Gastrocnemius medialis (tissue), 4 donors: Measurements from ENCODE around the gene SLC22A31. TPM values are rescaled to one million over a fixed set of nuclear protein-coding genes. Genes with fewer than 3 reads are reported as not detected.

Experiments used
- ATAC-seq, 2 donors: fragments of 150-250 bp; one replicate each; pipeline ENCODE4 v1.9.1; 2016
- DNase-seq, 2 donors: peaks; one replicate each; pipeline ENCODE4 v3.0.0-alpha.2; 2019
- H3K27ac ChIP-seq, 4 donors: fragments of 200-600 bp; sonication (generic); 1 replicate in 1 of 4; 2 replicates in 3 of 4; pipeline ENCODE4 v1.5.1; 2016 to 2018; ENCODE audit warnings: mild to moderate bottlenecking in 2 of 4, moderate library complexity in 1 of 4
- H3K27me3 ChIP-seq, 3 donors: fragments of 200-600 bp; sonication (generic) in 2 of 3; 1 replicate in 1 of 3; 2 replicates in 2 of 3; pipeline versions ENCODE4 v1.5.1 to v1.6.0; 2016 to 2019; ENCODE audit warnings: mild to moderate bottlenecking in 1 of 3, moderate library complexity in 1 of 3
- H3K36me3 ChIP-seq, 2 donors: fragments of 200-600 bp; sonication (generic) in 1 of 2; one replicate each; pipeline ENCODE4 v1.5.1; 2017 to 2018
- H3K4me1 ChIP-seq, 2 donors: fragments of 200-600 bp; sonication (generic) in 1 of 2; one replicate each; pipeline ENCODE4 v1.5.1; 2016 to 2017; ENCODE audit warnings: mild to moderate bottlenecking in 2 of 2
- H3K4me3 ChIP-seq, 4 donors: fragments of 200-600 bp; sonication (generic) in 3 of 4; 1 replicate in 1 of 4; 2 replicates in 3 of 4; pipeline ENCODE4 v1.5.1; 2016 to 2019; ENCODE audit warnings: mild to moderate bottlenecking in 2 of 4
- H3K9me3 ChIP-seq, 3 donors: fragments of 200-600 bp; sonication (generic) in 2 of 3; 1 replicate in 1 of 3; 2 replicates in 2 of 3; pipeline ENCODE4 v1.5.1; 2016 to 2019
- CTCF ChIP-seq, 5 experiments: fragments of 450-650 bp in 3 of 5; fragments of 200-600 bp in 2 of 5; sonication (generic) in 2 of 5; IDR thresholded peaks in 4 of 5; conservative IDR thresholded peaks in 1 of 5; 1 replicate in 4 of 5; 2 replicates in 1 of 5; pipeline ENCODE4 v1.5.1; 2016 to 2019; ENCODE audit warnings: antibody characterized with exemption in 5 of 5, mild to moderate bottlenecking in 3 of 5, moderate library complexity in 3 of 5
- POLR2A ChIP-seq, 2 donors: fragments of 450-650 bp; IDR thresholded peaks; one replicate each; pipeline ENCODE4 v1.6.1; 2017; ENCODE audit warnings: antibody characterized with exemption in 2 of 2, mild to moderate bottlenecking in 2 of 2, moderate library complexity in 2 of 2
- in situ Hi-C, 4 donors: fragments of 200-750 bp; cut with MboI; loops; one replicate each; pipeline versions ENCODE4 v1.15.0 to v1.8.0; 2017; ENCODE audit warnings: low sequenced_read_pairs in 4 of 4
- intact Hi-C: fragments of 100-400 bp; cut with DNase I; formaldehyde crosslinking; loops from one replicate; pipeline ENCODE4 v1.15.1; 2023; ENCODE audit warnings: low total_unique reads
- total RNA-seq, 4 donors: library from RNA; depleted of rRNA; stranded (reverse); fragments of >200 nt; gene quantifications; one replicate each; pipeline versions ENCODE4 v1.1.0 to v1.2.3, GENCODE V29; 2016

Gene SLC22A31
- total RNA-seq, 4 donors from 2014 or later, result not detected

- peak in 1 of 2 donors; percentile 48 for DNase-seq
- Histone ChIP-seq H3K27me3 (no peaks in the 10 kb centered on the region), H3K36me3 (peaks cover 4 to 79% of the 10 kb centered on the region in 2 donors), H3K4me3 (no peak overlapping the region), H3K27ac (no peak overlapping the region), H3K9me3 (no peaks in the 10 kb centered on the region), H3K4me1 (peaks cover 0 to 5% of the 10 kb centered on the region in 2 donors)
- intact Hi-C loops (no loop called here), in situ Hi-C loops (loop anchor here in 1 of 4 donors (25.0 kb wide), 1 partner anchor 282 kb away; the partner anchor contains the start of gene SPG7)
- TF ChIP-seq CTCF (IDR thresholded peaks at IDR 0.05 in 4 of 5, conservative IDR thresholded peaks at IDR 0.05 in 1 of 5) (no peak), POLR2A (IDR thresholded peaks at IDR 0.05) (no peak)
- peak in 1 of 2 donors; percentile 72 for ATAC-seq
Observed at GRCh38 chr16:89230255-89230654, 29.9 kb upstream of the SLC22A31 start.

DNA sequence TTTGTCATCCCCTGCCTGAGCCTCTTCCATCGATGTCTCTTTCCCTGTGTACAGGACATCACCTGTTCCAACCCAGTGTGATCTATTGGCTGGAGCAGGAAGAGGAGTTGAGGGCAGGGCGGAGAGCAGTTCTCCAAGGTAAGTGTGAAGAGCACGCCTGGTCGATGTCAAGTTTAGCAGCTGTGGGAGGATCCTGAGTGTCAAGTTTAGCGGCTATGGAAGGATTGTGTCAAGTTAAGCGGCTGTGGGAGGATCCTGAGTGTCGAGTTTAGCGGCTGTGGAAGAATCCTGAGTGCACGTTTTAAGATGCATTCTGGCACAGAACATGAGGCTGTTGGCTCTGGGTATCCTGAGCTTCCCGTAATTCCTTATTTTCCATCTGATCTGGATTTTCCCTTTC lies 24.3 kb upstream of the SLC22A31 start:
- intact Hi-C loops, result no loop called here
- Histone ChIP-seq H3K4me3 (no peak overlapping the region), H3K4me1 (no peaks in the 10 kb centered on the region), H3K27ac (no peak overlapping the region), H3K9me3 (no peaks in the 10 kb centered on the region), H3K27me3 (no peaks in the 10 kb centered on the region), H3K36me3 (peaks cover 4 to 77% of the 10 kb centered on the region in 2 donors)
- DNase-seq, result no peak
- TF ChIP-seq CTCF (IDR thresholded peaks at IDR 0.05 in 4 of 5, conservative IDR thresholded peaks at IDR 0.05 in 1 of 5), result no peak
- no peak for TF ChIP-seq POLR2A (IDR thresholded peaks at IDR 0.05)
- in situ Hi-C loops, result loop anchor here in 3 of 4 donors (25.0 kb wide), 3 partner anchors 288 to 487 kb away; partner anchors contain the start of genes GALNS (in 1 of the 3), PABPN1L (in 1 of the 3), SPG7 (in 1 of the 3) and TRAPPC2L (in 1 of the 3)
- ATAC-seq, result no peak

GRCh38 chr16:89222931-89223330 lies 22.6 kb upstream of the SLC22A31 start:
- ATAC-seq (no peak), DNase-seq (no peak)
- intact Hi-C loops (no loop called here), in situ Hi-C loops (loop anchor here in 2 of 4 donors (25.0 kb wide), 2 partner anchors 361 to 486 kb away; partner anchors contain the start of genes GALNS (in 1 of the 2), PABPN1L (in 1 of the 2) and TRAPPC2L (in 1 of the 2))
- TF ChIP-seq CTCF (IDR thresholded peaks at IDR 0.05 in 4 of 5, conservative IDR thresholded peaks at IDR 0.05 in 1 of 5) (no peak), POLR2A (IDR thresholded peaks at IDR 0.05) (no peak)
- H3K4me1 ChIP-seq, result peaks cover 5 to 9% of the 10 kb centered on the region in 2 donors
- H3K4me3 ChIP-seq, result no peak overlapping the region
- no peaks in the 10 kb centered on the region for H3K27me3 ChIP-seq
- no peaks in the 10 kb centered on the region for H3K9me3 ChIP-seq
- peaks cover 4 to 65% of the 10 kb centered on the region in 2 donors for H3K36me3 ChIP-seq
- no peak overlapping the region for H3K27ac ChIP-seq

DNA sequence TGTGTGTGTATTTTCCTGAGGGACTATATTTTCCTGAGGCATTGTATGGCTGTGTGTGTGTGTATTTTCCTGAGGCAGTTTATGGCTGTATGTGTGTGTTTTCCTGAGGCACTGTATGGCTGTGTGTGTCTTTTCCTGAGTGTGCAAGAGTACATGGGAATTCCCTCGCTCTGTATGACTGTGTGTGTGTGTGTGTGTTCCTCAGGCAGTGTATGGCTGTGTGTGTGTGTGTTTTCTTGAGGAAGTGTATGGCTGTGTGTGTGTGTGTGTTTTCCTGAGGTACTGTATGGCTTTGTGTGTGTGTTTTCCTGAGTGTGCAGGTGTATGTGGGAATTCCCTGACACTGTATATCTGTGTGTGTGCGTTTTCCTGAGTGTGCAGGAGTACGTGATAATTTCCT lies 21.3 kb upstream of the SLC22A31 start:
- Histone ChIP-seq H3K4me1 (peaks cover 8 to 14% of the 10 kb centered on the region in 2 donors), H3K36me3 (peaks cover 0 to 52% of the 10 kb centered on the region in 2 donors), H3K9me3 (no peaks in the 10 kb centered on the region), H3K27me3 (no peaks in the 10 kb centered on the region), H3K4me3 (no peak overlapping the region), H3K27ac (no peak overlapping the region)
- no peak for DNase-seq
- TF ChIP-seq CTCF (IDR thresholded peaks at IDR 0.05 in 4 of 5, conservative IDR thresholded peaks at IDR 0.05 in 1 of 5), result no peak
- TF ChIP-seq POLR2A (IDR thresholded peaks at IDR 0.05), result no peak
- intact Hi-C loops (no loop called here), in situ Hi-C loops (loop anchor here in 2 of 4 donors (25.0 kb wide), 2 partner anchors 359 to 484 kb away; partner anchors contain the start of genes GALNS (in 1 of the 2), PABPN1L (in 1 of the 2) and TRAPPC2L (in 1 of the 2))
- ATAC-seq, result no peak
